ENCODE data around the gene MOB1A. TPM values are rescaled to one million over a fixed set of nuclear protein-coding genes. Genes with fewer than 3 reads are reported as not detected.
A peak's percentile ranks its signal among the peaks of the same experiment; 100 is the strongest.

Gene MOB1A
- total and polyA plus RNA-seq, 2 of the 13 experiments (the other 11 are each of a cell fraction or from before 2014, with no cell fraction given): 48.2 to 139 TPM

DNA sequence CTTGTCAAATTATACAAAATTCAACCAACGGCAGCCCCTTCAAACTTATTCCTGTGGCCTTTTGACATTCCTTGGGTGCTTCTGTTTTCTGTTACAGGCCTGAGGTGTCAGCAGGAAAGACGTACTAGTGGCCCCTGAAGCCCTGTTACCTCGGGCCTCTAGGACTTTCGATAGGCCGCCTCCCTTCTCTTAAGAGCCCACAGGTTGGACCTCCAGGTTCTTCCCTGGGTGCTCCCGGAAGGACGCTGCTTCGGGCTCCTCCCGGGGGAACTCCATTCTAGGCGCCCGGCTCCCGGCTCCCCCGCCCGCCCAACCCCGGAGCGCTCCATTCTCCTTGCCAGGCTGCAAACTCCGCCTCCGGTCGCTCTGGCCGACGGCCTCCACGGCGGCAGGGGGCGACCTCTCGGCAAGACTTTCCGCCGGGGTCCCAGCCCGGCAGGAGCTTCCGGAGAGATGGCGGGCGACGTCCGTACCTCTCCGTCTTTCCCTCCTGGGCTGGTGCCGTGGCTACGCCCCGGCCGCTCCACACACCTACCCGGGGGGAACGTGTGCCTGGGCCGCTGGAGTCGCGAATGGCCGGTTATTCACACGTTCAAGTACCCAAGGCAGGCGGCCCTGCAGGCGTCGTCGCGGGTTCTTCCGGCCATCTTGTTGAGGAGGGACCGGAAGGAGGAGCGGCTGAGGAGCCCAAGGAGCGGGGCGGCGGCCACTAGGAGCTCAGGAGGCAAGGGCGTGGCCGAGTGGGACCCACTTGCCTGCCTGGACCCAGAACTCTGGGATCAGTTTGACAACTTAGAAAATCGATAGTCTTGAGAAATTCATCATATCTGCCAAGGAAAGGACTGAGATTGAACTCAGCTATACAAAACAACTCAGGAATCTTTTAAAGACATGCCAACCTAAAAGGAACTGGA, 58.5 kb downstream of the MOB1A start (continued):
- TF ChIP-seq ZFP62 (CRISPR knock-in tag; IDR thresholded peaks at IDR 0.05) (no peak), KDM6A (CRISPR knock-in tag; IDR thresholded peaks at IDR 0.05; ENCODE audit: low read depth) (no peak), SP140L (CRISPR knock-in tag; IDR thresholded peaks at IDR 0.05; ENCODE audit: borderline replicate concordance) (0 out of 2 replicates have a peak, but pooled peaks have one; percentile 59), ZBTB1 (CRISPR knock-in tag; IDR thresholded peaks at IDR 0.05; ENCODE audit: borderline replicate concordance) (no peak), ZNF619 (CRISPR knock-in tag; IDR thresholded peaks at IDR 0.05) (peak; percentile 95), BRCA1 (CRISPR knock-in tag; IDR thresholded peaks at IDR 0.05) (no peak), ARID2 (CRISPR knock-in tag; IDR thresholded peaks at IDR 0.05; ENCODE audit: borderline replicate concordance) (peak; percentile 88), MIER3 (CRISPR knock-in tag; IDR thresholded peaks at IDR 0.05; ENCODE audit: borderline replicate concordance) (peak; percentile 22; the same call in 1 of the 2 replicates), BRD4 (CRISPR knock-in tag; IDR thresholded peaks at IDR 0.05) (peak; percentile 99), ZNF256 (CRISPR knock-in tag; conservative IDR thresholded peaks at IDR 0.05) (no peak; the same call in 1 of the 2 replicates), ZNF180 (CRISPR knock-in tag; IDR thresholded peaks at IDR 0.05; ENCODE audit: borderline replicate concordance, low read depth) (no peak), ZNF83 (CRISPR knock-in tag; IDR thresholded peaks at IDR 0.05; ENCODE audit: borderline replicate concordance) (no peak), ZNF282 (IDR thresholded peaks at IDR 0.05; ENCODE audit: partially characterized antibody) (no peak), ZNF605 (CRISPR knock-in tag; IDR thresholded peaks at IDR 0.05) (peak; percentile 99), HOXD1 (CRISPR knock-in tag; IDR thresholded peaks at IDR 0.05) (no peak; the same call in 1 of the 2 replicates), ZNF207 (IDR thresholded peaks at IDR 0.05; ENCODE audit: borderline replicate concordance) (no peak), NR3C1 (CRISPR knock-in tag; IDR thresholded peaks at IDR 0.05) (no peak), GABPB1 (CRISPR knock-in tag; IDR thresholded peaks at IDR 0.05) (peak; percentile 98), HNF4A (CRISPR knock-in tag; IDR thresholded peaks at IDR 0.05) (peak; percentile 28; the same call in 1 of the 2 replicates)
- TF ChIP-seq, protein P1, sequence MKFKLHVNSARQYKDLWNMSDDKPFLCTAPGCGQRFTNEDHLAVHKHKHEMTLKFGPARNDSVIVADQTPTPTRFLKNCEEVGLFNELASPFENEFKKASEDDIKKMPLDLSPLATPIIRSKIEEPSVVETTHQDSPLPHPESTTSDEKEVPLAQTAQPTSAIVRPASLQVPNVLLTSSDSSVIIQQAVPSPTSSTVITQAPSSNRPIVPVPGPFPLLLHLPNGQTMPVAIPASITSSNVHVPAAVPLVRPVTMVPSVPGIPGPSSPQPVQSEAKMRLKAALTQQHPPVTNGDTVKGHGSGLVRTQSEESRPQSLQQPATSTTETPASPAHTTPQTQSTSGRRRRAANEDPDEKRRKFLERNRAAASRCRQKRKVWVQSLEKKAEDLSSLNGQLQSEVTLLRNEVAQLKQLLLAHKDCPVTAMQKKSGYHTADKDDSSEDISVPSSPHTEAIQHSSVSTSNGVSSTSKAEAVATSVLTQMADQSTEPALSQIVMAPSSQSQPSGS (CRISPR knock-in tag; IDR thresholded peaks at IDR 0.05): peak; percentile 74; the same call in 1 of the 2 replicates
- TF ChIP-seq, protein P2, sequence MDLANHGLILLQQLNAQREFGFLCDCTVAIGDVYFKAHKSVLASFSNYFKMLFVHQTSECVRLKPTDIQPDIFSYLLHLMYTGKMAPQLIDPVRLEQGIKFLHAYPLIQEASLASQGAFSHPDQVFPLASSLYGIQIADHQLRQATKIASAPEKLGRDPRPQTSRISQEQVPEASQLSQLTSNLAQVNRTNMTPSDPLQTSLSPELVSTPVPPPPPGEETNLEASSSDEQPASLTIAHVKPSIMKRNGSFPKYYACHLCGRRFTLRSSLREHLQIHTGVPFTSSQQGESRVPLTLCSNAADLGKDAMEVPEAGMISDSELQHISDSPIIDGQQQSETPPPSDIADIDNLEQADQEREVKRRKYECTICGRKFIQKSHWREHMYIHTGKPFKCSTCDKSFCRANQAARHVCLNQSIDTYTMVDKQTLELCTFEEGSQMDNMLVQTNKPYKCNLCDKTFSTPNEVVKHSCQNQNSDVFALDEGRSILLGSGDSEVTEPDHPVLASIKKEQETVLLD (CRISPR knock-in tag; IDR thresholded peaks at IDR 0.05; ENCODE audit: low read depth): peak; percentile 77
- TF ChIP-seq, protein P3, sequence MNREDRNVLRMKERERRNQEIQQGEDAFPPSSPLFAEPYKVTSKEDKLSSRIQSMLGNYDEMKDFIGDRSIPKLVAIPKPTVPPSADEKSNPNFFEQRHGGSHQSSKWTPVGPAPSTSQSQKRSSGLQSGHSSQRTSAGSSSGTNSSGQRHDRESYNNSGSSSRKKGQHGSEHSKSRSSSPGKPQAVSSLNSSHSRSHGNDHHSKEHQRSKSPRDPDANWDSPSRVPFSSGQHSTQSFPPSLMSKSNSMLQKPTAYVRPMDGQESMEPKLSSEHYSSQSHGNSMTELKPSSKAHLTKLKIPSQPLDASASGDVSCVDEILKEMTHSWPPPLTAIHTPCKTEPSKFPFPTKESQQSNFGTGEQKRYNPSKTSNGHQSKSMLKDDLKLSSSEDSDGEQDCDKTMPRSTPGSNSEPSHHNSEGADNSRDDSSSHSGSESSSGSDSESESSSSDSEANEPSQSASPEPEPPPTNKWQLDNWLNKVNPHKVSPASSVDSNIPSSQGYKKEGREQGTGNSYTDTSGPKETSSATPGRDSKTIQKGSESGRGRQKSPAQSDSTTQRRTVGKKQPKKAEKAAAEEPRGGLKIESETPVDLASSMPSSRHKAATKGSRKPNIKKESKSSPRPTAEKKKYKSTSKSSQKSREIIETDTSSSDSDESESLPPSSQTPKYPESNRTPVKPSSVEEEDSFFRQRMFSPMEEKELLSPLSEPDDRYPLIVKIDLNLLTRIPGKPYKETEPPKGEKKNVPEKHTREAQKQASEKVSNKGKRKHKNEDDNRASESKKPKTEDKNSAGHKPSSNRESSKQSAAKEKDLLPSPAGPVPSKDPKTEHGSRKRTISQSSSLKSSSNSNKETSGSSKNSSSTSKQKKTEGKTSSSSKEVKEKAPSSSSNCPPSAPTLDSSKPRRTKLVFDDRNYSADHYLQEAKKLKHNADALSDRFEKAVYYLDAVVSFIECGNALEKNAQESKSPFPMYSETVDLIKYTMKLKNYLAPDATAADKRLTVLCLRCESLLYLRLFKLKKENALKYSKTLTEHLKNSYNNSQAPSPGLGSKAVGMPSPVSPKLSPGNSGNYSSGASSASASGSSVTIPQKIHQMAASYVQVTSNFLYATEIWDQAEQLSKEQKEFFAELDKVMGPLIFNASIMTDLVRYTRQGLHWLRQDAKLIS (CRISPR knock-in tag; IDR thresholded peaks at IDR 0.05): no peak; the same call in 1 of the 2 replicates
